GM21723 (cell line): Measurements from ENCODE around the gene MARVELD1.
"Not testable (repeated sequence)": the region's sequence is repeated elsewhere in the genome, so short reads cannot be mapped to it uniquely, and the experiment has no call there.

Experiments used
- ATAC-seq: cut with Tn5 transposase; IDR thresholded peaks from one replicate; pipeline ENCODE4 v1.9.1; 2021; ENCODE audit warnings: mild to moderate bottlenecking, moderate library complexity; ENCODE audit not compliant: unreplicated experiment

Gene MARVELD1

DNA sequence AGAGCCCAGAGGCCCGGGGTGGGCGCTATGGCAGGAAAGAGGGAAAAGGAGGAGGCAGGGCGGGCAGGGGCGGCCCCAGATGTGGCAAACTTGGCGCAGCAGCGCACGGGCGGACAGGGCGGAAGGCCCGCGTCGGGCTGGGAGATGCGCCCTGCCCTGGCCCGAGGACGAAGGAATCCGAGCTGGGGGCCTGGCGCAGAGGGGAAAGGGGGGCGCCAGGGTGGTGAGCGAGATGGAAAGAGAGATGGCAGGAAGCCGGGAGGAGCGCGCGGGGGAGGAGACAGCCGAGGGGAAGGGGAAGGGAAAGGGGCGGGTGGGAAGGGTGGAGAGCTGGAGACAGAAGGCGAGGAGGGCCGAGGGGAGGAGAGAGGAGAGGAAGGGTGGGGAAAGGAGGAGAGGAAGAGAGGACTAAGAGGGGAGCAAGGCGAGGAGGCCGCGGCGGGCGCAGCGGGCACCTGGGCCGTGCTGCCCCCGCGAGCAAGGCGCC lies at the start of gene MARVELD1:
Gene MARVELD1, plus strand, starts transcription at position 392 of the 487 bp plus-strand sequence. CDS start 147 bp downstream, outside the sequence.
- no peak for ATAC-seq

- ATAC-seq, result no peak
Measured at GRCh38 chr10:97664282-97664850, 49.2 kb upstream of the MARVELD1 start.

DNA sequence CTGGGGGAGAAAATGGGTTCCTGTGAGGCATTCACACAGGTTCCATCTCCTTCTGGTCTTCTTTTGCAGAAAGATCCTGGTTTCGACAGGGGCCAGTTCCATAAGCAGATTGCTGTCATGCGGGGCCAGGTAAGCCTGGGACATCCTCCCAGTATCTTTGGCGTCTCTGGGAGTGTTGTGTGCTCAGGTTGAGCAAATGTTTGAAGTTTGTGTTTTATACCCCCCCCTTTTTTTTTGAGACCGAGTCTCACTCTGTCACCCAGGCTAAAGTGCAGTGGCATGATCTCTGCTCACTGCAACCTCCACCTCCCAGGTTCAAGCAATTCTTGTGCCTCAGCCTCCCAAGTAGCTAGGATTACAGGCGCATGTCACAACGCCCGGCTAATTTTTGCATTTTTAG lies 46.5 kb upstream of the MARVELD1 start:
- no peak for ATAC-seq

DNA sequence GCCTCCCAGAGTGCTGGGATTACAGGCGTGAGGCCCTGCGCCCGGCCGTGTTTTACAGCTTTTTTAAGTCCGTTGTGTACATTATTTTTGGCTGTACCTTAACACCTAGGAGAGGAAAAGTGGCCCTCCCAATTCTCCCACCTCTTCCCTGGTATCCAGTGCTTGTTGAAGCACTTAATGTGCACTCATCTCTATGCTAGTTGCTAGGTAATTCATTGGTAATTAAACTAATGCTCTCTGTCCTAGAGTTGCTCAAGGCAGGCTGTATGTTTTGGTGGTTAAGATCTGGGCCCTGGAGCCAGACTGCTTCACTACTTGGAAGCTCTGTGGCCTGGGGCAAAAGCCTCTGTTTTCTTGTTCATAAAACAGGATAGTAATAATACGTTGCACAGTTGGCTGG lies 46.1 kb upstream of the MARVELD1 start:
- no peak for ATAC-seq

GRCh38 chr10:97669571-97669970 lies 44.0 kb upstream of the MARVELD1 start:
- no peak for ATAC-seq

- no peak for ATAC-seq
Measured at GRCh38 chr10:97673736-97674525, 39.6 kb upstream of the MARVELD1 start.

DNA sequence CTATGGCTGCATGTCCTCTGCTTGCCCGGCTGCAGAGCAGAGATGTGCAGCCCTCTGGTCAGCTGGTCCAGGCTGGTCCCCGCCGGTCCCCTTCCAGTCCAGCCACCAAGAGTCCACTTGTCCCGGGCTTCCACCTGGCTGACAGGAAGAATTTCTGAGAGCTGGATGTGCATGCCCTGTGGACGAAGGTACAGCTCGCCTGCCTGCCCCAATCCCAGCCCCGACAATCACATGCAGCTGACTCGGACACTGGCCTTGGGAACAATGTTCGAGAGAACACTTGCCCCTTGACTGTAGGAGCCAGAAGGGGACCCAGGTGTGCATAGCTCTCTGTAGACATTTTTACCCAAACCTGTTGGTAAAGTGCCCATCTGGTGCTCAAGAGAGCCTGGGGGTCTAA lies 38.3 kb upstream of the MARVELD1 start:
- no peak for ATAC-seq

- ATAC-seq, result peak; percentile 70
Measured at GRCh38 chr10:97676770-97677581, 36.6 kb upstream of the MARVELD1 start.

DNA sequence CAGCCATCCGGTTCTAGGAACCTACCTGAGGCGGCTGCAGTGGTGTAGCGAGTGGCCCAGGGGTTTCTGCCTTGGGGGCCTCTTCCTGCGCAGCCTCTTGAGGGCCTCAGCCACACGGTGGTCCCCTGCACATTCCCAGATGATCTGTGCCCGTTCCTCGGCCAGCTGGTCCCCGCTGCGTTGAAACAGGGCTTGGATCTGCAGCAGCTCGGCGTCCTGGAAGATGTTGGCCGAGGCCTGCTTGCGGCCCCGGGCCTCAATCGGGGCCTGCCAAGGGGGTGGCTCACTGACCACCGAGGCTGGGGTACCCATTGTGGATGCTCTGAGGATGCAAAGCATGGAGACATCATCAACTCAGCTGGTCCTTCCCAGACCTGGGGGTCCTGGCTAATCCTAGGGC lies 33.9 kb upstream of the MARVELD1 start:
- no peak for ATAC-seq

DNA sequence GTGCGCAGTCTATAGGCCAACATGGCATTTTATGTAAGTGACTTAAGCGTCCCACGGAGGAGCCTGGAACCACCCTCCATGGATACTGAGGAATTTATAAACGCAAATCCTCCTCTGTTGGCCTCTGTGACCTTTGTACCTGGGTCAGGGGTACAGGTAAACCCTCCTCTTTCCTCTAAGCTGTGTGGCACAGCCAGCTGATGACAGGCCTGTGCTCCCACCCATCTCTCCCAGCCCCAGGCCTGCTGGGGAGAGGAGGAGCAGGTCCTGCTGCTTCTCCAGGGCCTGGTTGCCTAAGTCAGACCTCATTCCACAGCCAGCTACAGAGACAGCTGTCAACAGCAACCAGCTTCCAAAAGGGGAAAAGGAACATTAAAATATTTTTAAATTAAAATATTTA lies 31.5 kb upstream of the MARVELD1 start:
- no peak for ATAC-seq

DNA sequence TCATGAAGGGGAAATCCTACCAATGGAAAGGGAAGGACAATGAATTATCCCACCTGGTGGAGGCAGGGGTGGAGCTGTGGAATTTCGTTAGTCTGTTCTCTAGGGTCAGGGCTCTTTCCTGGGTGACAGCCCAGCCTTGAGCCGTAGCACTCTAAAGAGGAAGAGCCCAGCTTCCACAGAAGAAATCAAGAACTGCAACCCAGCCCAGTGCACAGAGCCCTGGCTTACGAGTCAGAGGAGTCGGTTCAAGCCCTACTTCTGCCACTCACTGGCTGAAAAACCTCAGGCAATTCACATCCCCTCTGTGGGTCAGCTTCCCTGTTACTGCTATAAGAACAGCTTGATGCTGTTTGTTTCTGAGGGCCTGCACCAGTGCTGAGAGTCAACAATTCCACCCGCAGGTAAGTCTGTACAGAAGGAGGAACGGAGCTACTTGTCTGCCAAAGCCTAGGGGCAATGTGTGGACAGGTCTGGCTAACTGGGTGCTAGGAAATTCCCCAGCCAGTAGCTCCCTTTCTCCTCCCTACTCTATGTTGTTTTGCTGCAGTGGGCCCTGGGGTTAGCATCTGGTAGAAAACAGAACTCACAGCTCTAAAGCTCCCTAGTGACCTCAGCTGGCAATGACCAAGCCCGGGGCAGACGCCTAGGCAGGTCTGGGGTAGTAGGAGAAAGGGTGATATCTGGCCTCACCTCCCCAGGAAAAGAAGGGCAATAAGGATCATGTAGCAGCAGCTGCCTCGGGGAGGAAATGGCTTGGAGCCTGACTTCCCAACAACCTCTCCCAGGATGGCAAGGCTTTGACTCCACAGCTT lies 29.8 kb upstream of the MARVELD1 start:
- no peak for ATAC-seq

GRCh38 chr10:97684368-97684713 lies 29.2 kb upstream of the MARVELD1 start:
- ATAC-seq, result not testable (repeated sequence)

DNA sequence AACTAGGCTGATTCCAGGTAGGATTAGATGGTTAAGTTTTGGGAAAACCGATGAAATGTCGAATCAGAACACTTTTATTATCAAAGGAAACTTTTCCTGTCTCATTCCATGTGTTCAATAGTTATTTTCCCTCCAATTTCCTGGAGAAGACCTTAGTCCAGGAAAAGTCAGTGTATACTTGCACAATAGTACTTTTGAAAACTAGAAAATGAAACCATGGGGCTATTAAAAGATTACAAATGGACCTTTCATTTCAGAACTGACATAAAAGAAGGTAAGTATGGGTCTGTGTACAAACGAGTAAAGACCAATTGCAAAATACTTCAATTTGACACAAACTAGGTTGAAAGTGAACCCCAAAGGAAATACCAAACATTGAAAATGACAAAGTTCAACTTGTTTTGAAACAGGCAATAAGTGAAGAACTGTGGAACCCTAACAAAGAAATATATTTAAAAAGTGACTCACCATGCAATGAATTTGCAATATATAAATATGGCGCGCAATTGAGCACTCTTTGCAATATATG lies 28.6 kb upstream of the MARVELD1 start:
- no peak for ATAC-seq

DNA sequence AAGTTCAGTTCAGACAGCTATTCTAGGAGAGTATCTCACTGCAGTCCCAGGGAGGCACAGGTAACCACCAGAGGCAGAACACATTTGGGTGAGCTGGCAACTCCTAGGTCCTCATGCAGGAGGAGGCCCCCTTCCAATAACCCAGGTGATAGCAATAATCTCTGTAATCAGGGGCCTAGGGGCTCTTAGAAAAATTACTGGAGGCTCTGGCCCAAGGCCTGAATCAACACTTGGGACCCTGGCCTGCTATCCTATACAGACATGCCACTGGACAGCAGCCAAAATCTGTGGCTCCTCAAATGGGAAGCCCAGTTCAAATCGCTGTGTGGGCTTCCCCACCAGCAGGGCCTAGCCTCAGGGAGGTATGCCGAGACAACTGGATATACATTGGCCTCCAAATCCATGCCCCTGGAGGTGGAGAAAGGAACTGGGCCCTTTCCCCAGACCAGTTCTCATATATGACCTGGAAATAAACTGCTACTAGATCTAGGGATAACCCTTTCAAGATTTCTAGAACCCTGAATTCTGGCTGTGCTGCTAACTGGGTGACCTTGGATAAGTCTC lies 28.1 kb upstream of the MARVELD1 start:
- no peak for ATAC-seq

DNA sequence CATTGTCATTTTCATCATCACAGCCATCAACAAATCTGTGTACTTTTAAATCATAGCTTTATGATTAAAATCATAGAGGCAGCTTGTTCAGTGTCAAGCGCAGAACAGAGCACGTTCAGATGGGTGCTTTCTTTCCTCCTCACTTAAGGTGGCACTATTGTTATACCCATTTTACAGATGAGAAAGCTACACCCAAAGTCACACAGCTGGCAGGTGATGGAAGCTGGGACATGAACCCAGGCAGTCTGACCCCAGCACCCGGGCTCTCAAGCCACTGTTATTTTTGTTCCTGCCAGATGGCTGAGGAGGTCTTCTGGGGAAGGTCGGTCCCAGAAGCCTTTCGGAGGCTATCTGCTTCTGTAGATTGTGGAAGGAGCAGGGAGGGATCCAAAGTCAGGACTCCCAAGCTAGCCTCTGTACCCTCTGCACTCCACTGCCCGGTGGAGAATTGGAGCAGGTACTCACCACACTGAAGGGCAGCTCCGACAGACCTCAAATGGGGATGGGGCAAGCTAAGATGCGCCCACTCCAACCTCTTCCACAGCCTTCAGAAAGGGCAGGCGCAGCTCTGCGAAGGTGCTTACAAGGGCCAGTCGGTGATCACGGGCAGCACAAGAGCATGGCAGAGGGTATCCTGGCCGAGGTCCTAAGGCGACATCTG lies 27.1 kb upstream of the MARVELD1 start:
- ATAC-seq, result no peak

- peak; percentile 94 for ATAC-seq
Measured at GRCh38 chr10:97686962-97687784, 26.4 kb upstream of the MARVELD1 start, which contains the start of gene AVPI1. AVPI1 (minus strand) TSS chr10:97687241; CDS start chr10:97679905, 7,336 bp downstream.

DNA sequence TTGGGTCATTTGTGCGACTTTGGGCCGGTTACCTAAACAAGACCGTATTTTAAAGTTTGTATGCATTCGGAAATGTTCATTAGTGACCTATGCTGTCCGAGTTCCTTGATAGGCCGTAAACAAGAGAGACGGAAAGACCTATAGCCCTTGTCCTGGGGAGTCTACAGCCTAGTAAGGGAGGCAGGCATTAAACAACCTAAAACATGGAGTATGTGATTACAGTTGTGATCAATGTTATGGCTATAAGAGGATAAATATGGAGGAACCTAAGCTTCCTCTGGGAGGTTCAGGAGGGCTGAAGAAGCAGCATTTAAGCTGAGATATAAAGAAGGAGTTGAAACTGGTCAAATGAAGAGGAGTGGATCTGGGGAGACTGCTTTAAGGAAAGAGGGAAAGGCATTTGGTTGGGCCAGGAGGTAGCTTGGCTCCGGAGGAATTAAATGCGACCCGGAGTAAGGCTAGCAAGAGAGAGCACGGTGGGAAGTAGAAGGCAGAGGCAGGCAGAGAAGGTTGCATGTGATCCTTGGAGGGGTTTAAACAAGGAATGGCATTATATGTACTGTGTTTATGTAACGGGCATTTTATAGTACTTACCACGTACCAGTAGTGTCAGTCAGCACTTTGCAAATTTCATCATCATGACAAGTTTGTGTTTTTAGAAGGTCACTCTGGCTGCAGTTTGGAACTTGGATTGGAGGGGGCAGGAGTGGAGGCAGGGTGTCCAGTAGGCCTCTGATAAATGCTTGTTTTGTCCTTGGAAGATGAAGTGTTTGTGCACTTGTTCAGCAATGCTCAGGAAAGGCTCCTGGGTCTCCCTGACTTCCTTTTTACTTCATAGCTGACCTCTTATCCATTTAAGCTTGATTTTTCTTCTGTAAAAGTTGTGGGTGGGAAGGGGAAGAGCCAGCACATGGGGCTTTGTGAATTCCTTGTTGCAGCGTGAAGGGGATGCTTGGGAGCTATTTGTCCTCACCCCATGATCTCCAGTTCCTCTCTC lies 25.4 kb upstream of the MARVELD1 start:
- no peak for ATAC-seq
